ENCODE measurements around the gene OPTN. TPM values are rescaled to one million over a fixed set of nuclear protein-coding genes. Genes with fewer than 3 reads are reported as not detected.

OPTN gene
- total RNA-seq, 2 experiments from 2014 or later: 86.8 to 99.6 TPM

- Histone ChIP-seq H3K27me3 (ENCODE audit: control insufficient read depth in 1 of 2, insufficient read depth in 2 of 2, low read length in 2 of 2) (no peaks in the 10 kb centered on the region), H3K27ac (ENCODE audit: low read depth in 1 of 2, low read length in 2 of 2) (no peak overlapping the region), H3K4me3 (ENCODE audit: low read length) (no peak overlapping the region), H3K9me3 (ENCODE audit: control insufficient read depth in 1 of 2, insufficient read depth in 1 of 2, low read length in 2 of 2) (peaks cover 0 to 4% of the 10 kb centered on the region in 2 experiments), H3K4me1 (ENCODE audit: insufficient read depth, low read length) (no peaks in the 10 kb centered on the region), H3K36me3 (ENCODE audit: insufficient read depth, low read length) (peaks cover 66% of the 10 kb centered on the region)
- TF ChIP-seq CTCF (IDR thresholded peaks at IDR 0.05): no peak
- Mint-ChIP-seq H3K36me3 (ENCODE audit: low read depth) (peaks cover 95% of the 10 kb centered on the region), H3K9me3 (peaks cover 2% of the 10 kb centered on the region), H3K27ac (no peak overlapping the region), H3K4me1 (ENCODE audit: low read depth) (no peaks in the 10 kb centered on the region), H3K27me3 (no peaks in the 10 kb centered on the region), H3K4me3 (no peak overlapping the region)
- CTCF ChIA-PET: no interaction called here
- POLR2A ChIA-PET: no interaction called here
- ATAC-seq (ENCODE audit: poor library complexity): no peak
- DNase-seq: no peak
- intact Hi-C loops (cut with DNase I, micrococcal nuclease): no loop called here
These were observed 40.7 kb downstream of the OPTN start for GRCh38 chr10:13140627-13141190.

- Histone ChIP-seq H3K27me3 (ENCODE audit: control insufficient read depth in 1 of 2, insufficient read depth in 2 of 2, low read length in 2 of 2) (no peaks in the 10 kb centered on the region), H3K27ac (ENCODE audit: low read depth in 1 of 2, low read length in 2 of 2) (no peak overlapping the region), H3K9me3 (ENCODE audit: control insufficient read depth in 1 of 2, insufficient read depth in 1 of 2, low read length in 2 of 2) (peaks cover 0 to 16% of the 10 kb centered on the region in 2 experiments), H3K36me3 (ENCODE audit: insufficient read depth, low read length) (peaks cover 37% of the 10 kb centered on the region), H3K4me3 (ENCODE audit: low read length) (no peak overlapping the region), H3K4me1 (ENCODE audit: insufficient read depth, low read length) (no peaks in the 10 kb centered on the region)
- intact Hi-C loops (cut with DNase I, micrococcal nuclease): no loop called here
- ATAC-seq (ENCODE audit: poor library complexity) (no peak), DNase-seq (no peak)
- peaks cover 64% of the 10 kb centered on the region for H3K36me3 Mint-ChIP-seq (ENCODE audit: low read depth)
- no peak overlapping the region for H3K27ac Mint-ChIP-seq
- H3K27me3 Mint-ChIP-seq: no peaks in the 10 kb centered on the region
- no peaks in the 10 kb centered on the region for H3K4me1 Mint-ChIP-seq (ENCODE audit: low read depth)
- peaks cover 6% of the 10 kb centered on the region for H3K9me3 Mint-ChIP-seq
- ChIA-PET POLR2A (interaction anchor here (0.6 kb wide), 2 partner anchors 71 to 231 kb away, joined by 3 read pairs; no protein-coding TSS in a partner anchor), CTCF (interaction anchor here (0.7 kb wide), 1 partner anchor 20 kb away, joined by 3 read pairs; no protein-coding TSS in a partner anchor)
- TF ChIP-seq CTCF (IDR thresholded peaks at IDR 0.05): no peak
- no peak overlapping the region for H3K4me3 Mint-ChIP-seq
These were observed 43.8 kb downstream of the OPTN start for GRCh38 chr10:13143766-13144165.

GRCh38 chr10:13144814-13145213 is 44.9 kb downstream of the OPTN start:
- CTCF ChIA-PET: no interaction called here
- no peaks in the 10 kb centered on the region for H3K27me3 Mint-ChIP-seq
- ATAC-seq (ENCODE audit: poor library complexity): no peak
- no peaks in the 10 kb centered on the region for H3K4me1 ChIP-seq (ENCODE audit: insufficient read depth, low read length)
- DNase-seq: no peak
- no peaks in the 10 kb centered on the region for H3K4me1 Mint-ChIP-seq (ENCODE audit: low read depth)
- H3K4me3 Mint-ChIP-seq: no peak overlapping the region
- H3K9me3 ChIP-seq (ENCODE audit: control insufficient read depth in 1 of 2, insufficient read depth in 1 of 2, low read length in 2 of 2): peaks cover 0 to 16% of the 10 kb centered on the region in 2 experiments
- H3K36me3 ChIP-seq (ENCODE audit: insufficient read depth, low read length): peaks cover 30% of the 10 kb centered on the region
- no peak overlapping the region for H3K27ac Mint-ChIP-seq
- no peak overlapping the region for H3K4me3 ChIP-seq (ENCODE audit: low read length)
- H3K36me3 Mint-ChIP-seq (ENCODE audit: low read depth): peaks cover 54% of the 10 kb centered on the region
- no peaks in the 10 kb centered on the region for H3K27me3 ChIP-seq (ENCODE audit: control insufficient read depth in 1 of 2, insufficient read depth in 2 of 2, low read length in 2 of 2)
- TF ChIP-seq CTCF (IDR thresholded peaks at IDR 0.05): no peak
- H3K27ac ChIP-seq (ENCODE audit: low read depth in 1 of 2, low read length in 2 of 2): no peak overlapping the region
- POLR2A ChIA-PET: no interaction called here
- intact Hi-C loops (cut with DNase I, micrococcal nuclease): no loop called here
- H3K9me3 Mint-ChIP-seq: peaks cover 6% of the 10 kb centered on the region

All from CD4-positive, alpha-beta T cell (primary cell).